ENCODE results near the gene GPHN. TPM values are rescaled to one million over a fixed set of nuclear protein-coding genes. Genes with fewer than 3 reads are reported as not detected.
"Not testable (repeated sequence)": the region's sequence is repeated elsewhere in the genome, so short reads cannot be mapped to it uniquely, and the experiment has no call there.

Gene GPHN
- total RNA-seq, 2 experiments from 2014 or later = 15.8 to 15.9 TPM

- H3K9me3 Mint-ChIP-seq = peaks cover 27% of the 10 kb centered on the region
- no peak for DNase-seq
- H3K36me3 Mint-ChIP-seq (ENCODE audit: low read depth) = peaks cover 13% of the 10 kb centered on the region
- H3K4me1 Mint-ChIP-seq = no peaks in the 10 kb centered on the region
- no peak overlapping the region for H3K27ac Mint-ChIP-seq
- no peak overlapping the region for H3K4me3 Mint-ChIP-seq
- no peaks in the 10 kb centered on the region for H3K27me3 Mint-ChIP-seq
- CTCF ChIA-PET = no interaction called here
- POLR2A ChIA-PET = no interaction called here
These were observed 67.1 kb downstream of the GPHN start for GRCh38 chr14:66575014-66575413.

- no peaks in the 10 kb centered on the region for H3K27me3 Mint-ChIP-seq
- H3K4me1 Mint-ChIP-seq = no peaks in the 10 kb centered on the region
- POLR2A ChIA-PET = no interaction called here
- no peak for DNase-seq
- H3K9me3 Mint-ChIP-seq = peaks cover 27% of the 10 kb centered on the region
- CTCF ChIA-PET = no interaction called here
- peaks cover 13% of the 10 kb centered on the region for H3K36me3 Mint-ChIP-seq (ENCODE audit: low read depth)
- no peak overlapping the region for H3K27ac Mint-ChIP-seq
- H3K4me3 Mint-ChIP-seq = no peak overlapping the region
These were observed 68.0 kb downstream of the GPHN start for GRCh38 chr14:66575939-66576338.

- peaks cover 22% of the 10 kb centered on the region for H3K9me3 Mint-ChIP-seq
- H3K27ac Mint-ChIP-seq; H3K36me3 Mint-ChIP-seq (ENCODE audit: low read depth); CTCF ChIA-PET; H3K4me1 Mint-ChIP-seq; H3K4me3 Mint-ChIP-seq; POLR2A ChIA-PET; DNase-seq; H3K27me3 Mint-ChIP-seq: not testable (repeated sequence)
These were observed 79.8 kb downstream of the GPHN start for GRCh38 chr14:66587753-66588152.

GRCh38 chr14:66595394-66595793, 87.4 kb downstream of the GPHN start:
- no peak for DNase-seq
- Mint-ChIP-seq H3K4me1 (no peaks in the 10 kb centered on the region), H3K9me3 (peaks cover 16% of the 10 kb centered on the region), H3K36me3 (ENCODE audit: low read depth) (no peaks in the 10 kb centered on the region), H3K27me3 (no peaks in the 10 kb centered on the region), H3K27ac (no peak overlapping the region), H3K4me3 (no peak overlapping the region)
- CTCF ChIA-PET = no interaction called here
- POLR2A ChIA-PET = no interaction called here

GRCh38 chr14:66596241-66596985, 88.5 kb downstream of the GPHN start:
- H3K36me3 Mint-ChIP-seq (ENCODE audit: low read depth) = no peaks in the 10 kb centered on the region
- H3K9me3 Mint-ChIP-seq = peaks cover 12% of the 10 kb centered on the region
- ChIA-PET POLR2A (no interaction called here), CTCF (interaction anchor here (0.5 kb wide), 1 partner anchor 237 kb away, joined by 3 read pairs; no protein-coding TSS in a partner anchor)
- no peak overlapping the region for H3K27ac Mint-ChIP-seq
- H3K4me1 Mint-ChIP-seq = no peaks in the 10 kb centered on the region
- no peaks in the 10 kb centered on the region for H3K27me3 Mint-ChIP-seq
- DNase-seq = no peak
- H3K4me3 Mint-ChIP-seq = no peak overlapping the region

GRCh38 chr14:66600416-66600815, 92.5 kb downstream of the GPHN start:
- H3K4me1 Mint-ChIP-seq = peaks cover 4% of the 10 kb centered on the region
- POLR2A ChIA-PET = no interaction called here
- H3K36me3 Mint-ChIP-seq (ENCODE audit: low read depth) = no peaks in the 10 kb centered on the region
- peaks cover 2% of the 10 kb centered on the region for H3K9me3 Mint-ChIP-seq
- no peak for DNase-seq
- no peaks in the 10 kb centered on the region for H3K27me3 Mint-ChIP-seq
- H3K27ac Mint-ChIP-seq = no peak overlapping the region
- H3K4me3 Mint-ChIP-seq = no peak overlapping the region
- CTCF ChIA-PET = no interaction called here

- no peak for DNase-seq
- Mint-ChIP-seq H3K27ac (no peak overlapping the region), H3K9me3 (no peaks in the 10 kb centered on the region), H3K36me3 (ENCODE audit: low read depth) (no peaks in the 10 kb centered on the region), H3K4me3 (no peak overlapping the region), H3K4me1 (peaks cover 4% of the 10 kb centered on the region), H3K27me3 (no peaks in the 10 kb centered on the region)
- ChIA-PET POLR2A (no interaction called here), CTCF (no interaction called here)
These were observed 94.1 kb downstream of the GPHN start for GRCh38 chr14:66601932-66602578.

- POLR2A ChIA-PET = no interaction called here
- no peaks in the 10 kb centered on the region for H3K9me3 Mint-ChIP-seq
- H3K36me3 Mint-ChIP-seq (ENCODE audit: low read depth) = no peaks in the 10 kb centered on the region
- no peak for DNase-seq
- no peak overlapping the region for H3K4me3 Mint-ChIP-seq
- H3K4me1 Mint-ChIP-seq = peaks cover 4% of the 10 kb centered on the region
- CTCF ChIA-PET = no interaction called here
- H3K27me3 Mint-ChIP-seq = peaks cover 3% of the 10 kb centered on the region
- no peak overlapping the region for H3K27ac Mint-ChIP-seq
These were observed 96.0 kb downstream of the GPHN start for GRCh38 chr14:66603945-66604344.

GRCh38 chr14:66606826-66607225, 98.9 kb downstream of the GPHN start:
- no peaks in the 10 kb centered on the region for H3K36me3 Mint-ChIP-seq (ENCODE audit: low read depth)
- H3K4me1 Mint-ChIP-seq = peaks cover 14% of the 10 kb centered on the region
- no peak overlapping the region for H3K4me3 Mint-ChIP-seq
- H3K9me3 Mint-ChIP-seq = no peaks in the 10 kb centered on the region
- DNase-seq = no peak
- peaks cover 3% of the 10 kb centered on the region for H3K27me3 Mint-ChIP-seq
- ChIA-PET POLR2A (no interaction called here), CTCF (no interaction called here)
- H3K27ac Mint-ChIP-seq = no peak overlapping the region

- peaks cover 3% of the 10 kb centered on the region for H3K27me3 Mint-ChIP-seq
- ChIA-PET CTCF (interaction anchor here (1.3 kb wide), 1 partner anchor 14 kb away, joined by 5 read pairs; no protein-coding TSS in a partner anchor), POLR2A (no interaction called here)
- H3K27ac Mint-ChIP-seq = peak overlapping the region; percentile 55
- H3K36me3 Mint-ChIP-seq (ENCODE audit: low read depth) = no peaks in the 10 kb centered on the region
- no peaks in the 10 kb centered on the region for H3K9me3 Mint-ChIP-seq
- DNase-seq = no peak
- H3K4me1 Mint-ChIP-seq = peaks cover 11% of the 10 kb centered on the region
- H3K4me3 Mint-ChIP-seq = no peak overlapping the region
These were observed 102.2 kb downstream of the GPHN start for GRCh38 chr14:66610154-66610563.

- Mint-ChIP-seq H3K4me3 (no peak overlapping the region), H3K4me1 (peaks cover 11% of the 10 kb centered on the region), H3K36me3 (ENCODE audit: low read depth) (peaks cover 5% of the 10 kb centered on the region), H3K9me3 (peaks cover 14% of the 10 kb centered on the region), H3K27ac (no peak overlapping the region), H3K27me3 (no peaks in the 10 kb centered on the region)
- DNase-seq = no peak
- POLR2A ChIA-PET = no interaction called here
- CTCF ChIA-PET = interaction anchor here (1.6 kb wide), 1 partner anchor 11 kb away, joined by 4 read pairs; no protein-coding TSS in a partner anchor
These were observed 105.4 kb downstream of the GPHN start for GRCh38 chr14:66613344-66613743.

GRCh38 chr14:66619952-66620351, 112.0 kb downstream of the GPHN start:
- Mint-ChIP-seq H3K4me1 (no peaks in the 10 kb centered on the region), H3K4me3 (no peak overlapping the region), H3K36me3 (ENCODE audit: low read depth) (peaks cover 5% of the 10 kb centered on the region), H3K9me3 (peaks cover 32% of the 10 kb centered on the region), H3K27ac (no peak overlapping the region), H3K27me3 (no peaks in the 10 kb centered on the region)
- CTCF ChIA-PET = no interaction called here
- DNase-seq = no peak
- POLR2A ChIA-PET = no interaction called here

GRCh38 chr14:66623838-66624237, 115.9 kb downstream of the GPHN start:
- H3K36me3 Mint-ChIP-seq (ENCODE audit: low read depth) = no peaks in the 10 kb centered on the region
- ChIA-PET CTCF (interaction anchor here (0.8 to 2.4 kb wide), 8 partner anchors 10 to 662 kb away, joined by 3 to 8 read pairs (median 4); no protein-coding TSS in a partner anchor), POLR2A (no interaction called here)
- H3K9me3 Mint-ChIP-seq = peaks cover 14% of the 10 kb centered on the region
- no peaks in the 10 kb centered on the region for H3K27me3 Mint-ChIP-seq
- no peak overlapping the region for H3K27ac Mint-ChIP-seq
- DNase-seq = no peak
- no peaks in the 10 kb centered on the region for H3K4me1 Mint-ChIP-seq
- no peak overlapping the region for H3K4me3 Mint-ChIP-seq

All from activated CD4-positive, alpha-beta memory T cell treated with anti-CD3 and anti-CD28 coated beads, Interleukin-2, amount 10 ng/mL, durations not matched to agents 7 days and 5 days (primary cell).